IMR-90 (cell line): Measurements from ENCODE around the gene IQGAP2. TPM values are rescaled to one million over a fixed set of nuclear protein-coding genes. Genes with fewer than 3 reads are reported as not detected.

Experiments
- ATAC-seq: fragments of 200-7000 bp; cut with Tn5 transposase; 2 replicates; pipeline ENCODE4 v1.9.1; 2020; ENCODE audit warnings: low read depth, mild to moderate bottlenecking, moderate library complexity
- BruUV-seq: library from RNA; stranded (reverse); fragments of 400-500 nt; replicated peaks from 2 replicates; lab custom pipeline; 2021; lab: Mats Ljungman, UMichigan
- CTCF ChIA-PET: fragments of 300-600 bp; formaldehyde crosslinking; extraction: SDS; loops from one replicate; lab custom pipeline; 2021; ENCODE audit warnings: antibody characterized with exemption; lab: Yijun Ruan, JAX
- POLR2A ChIA-PET: fragments of 300-600 bp; sonication (Branson Sonifier 250); formaldehyde crosslinking; loops from one replicate; lab custom pipeline; 2022; ENCODE audit warnings: antibody characterized with exemption; ENCODE audit not compliant: unreplicated experiment; lab: Charles Lee
- DNase-seq: peaks from one replicate; pipeline ENCODE4 v3.0.0; 2013
- H2AFZ ChIP-seq: replicated peaks from 2 replicates; pipeline ENCODE3; 2013; ENCODE audit warnings: low read length, mild to moderate bottlenecking; ENCODE audit not compliant: poor library complexity
- H2AK5ac ChIP-seq: 2 replicates; pipeline ENCODE4 v1.6.1; 2013; ENCODE audit warnings: low read depth, low read length, inconsistent platforms
- H2AK9ac ChIP-seq: replicated peaks from 2 replicates; pipeline ENCODE3; 2013; ENCODE audit warnings: mild to moderate bottlenecking, low read depth, low read length, moderate library complexity; ENCODE audit not compliant: poor library complexity
- H2BK120ac ChIP-seq: 2 replicates; pipeline ENCODE4 v1.6.1; 2013; ENCODE audit warnings: low read depth, low read length, inconsistent platforms
- H2BK15ac ChIP-seq: 3 replicates; pipeline ENCODE4 v1.6.1; 2013; ENCODE audit warnings: low read depth, low read length, inconsistent platforms
- H2BK20ac ChIP-seq: 2 replicates; pipeline ENCODE4 v1.6.1; 2013; ENCODE audit warnings: low read depth, mild to moderate bottlenecking, inconsistent platforms, low read length, moderate library complexity
- H2BK5ac ChIP-seq: 2 replicates; pipeline ENCODE4 v1.6.1; 2013; ENCODE audit warnings: mild to moderate bottlenecking, low read depth, low read length, inconsistent platforms; ENCODE audit not compliant: poor library complexity, severe bottlenecking
- H3K14ac ChIP-seq: replicated peaks from 2 replicates; pipeline ENCODE4 v1.6.1; 2013; ENCODE audit warnings: low read depth, low read length, inconsistent platforms
- H3K18ac ChIP-seq: 2 replicates; pipeline ENCODE4 v1.6.1; 2013; ENCODE audit warnings: low read depth, low read length, control low read depth
- H3K23ac ChIP-seq: 2 replicates; pipeline ENCODE4 v1.6.1; 2013; ENCODE audit warnings: low read depth, low read length, inconsistent platforms
- H3K27ac ChIP-seq: 2 replicates; pipeline ENCODE4 v1.5.1; 2013; ENCODE audit warnings: mild to moderate bottlenecking, control low read depth, low read length; ENCODE audit not compliant: insufficient read depth
- H3K27me3 ChIP-seq: 2 replicates; pipeline ENCODE4 v1.6.1; 2013; ENCODE audit warnings: low read length; ENCODE audit not compliant: control insufficient read depth, insufficient read depth
- H3K36me3 ChIP-seq: 2 replicates; pipeline ENCODE4 v1.6.1; 2013; ENCODE audit warnings: low read length, mixed read lengths; ENCODE audit not compliant: control insufficient read depth, insufficient read depth
- H3K4ac ChIP-seq: 2 replicates; pipeline ENCODE4 v1.6.1; 2013; ENCODE audit warnings: low read depth, low read length, inconsistent platforms
- H3K4me1 ChIP-seq: 2 replicates; pipeline ENCODE4 v1.6.1; 2013; ENCODE audit warnings: low read length, mixed read lengths; ENCODE audit not compliant: control insufficient read depth, insufficient read depth
- H3K4me2 ChIP-seq: 2 replicates; pipeline ENCODE4 v1.6.1; 2013; ENCODE audit warnings: low read depth, mild to moderate bottlenecking, control low read depth, low read length, moderate library complexity
- H3K4me3 ChIP-seq: 2 replicates; pipeline ENCODE4 v1.5.1; 2013; ENCODE audit warnings: low read depth, mild to moderate bottlenecking, control low read depth, low read length, moderate library complexity; ENCODE audit not compliant: insufficient read depth
- H3K56ac ChIP-seq: 2 replicates; pipeline ENCODE4 v1.6.1; 2013; ENCODE audit warnings: low read length, inconsistent platforms; ENCODE audit not compliant: insufficient read depth; ENCODE audit errors: extremely low read depth
- H3K79me1 ChIP-seq, 2 experiments: 2 replicates each; pipeline ENCODE4 v1.6.1; 2013; ENCODE audit warnings: low read length in 2 of 2, inconsistent platforms in 1 of 2, low read depth in 1 of 2
- H3K9ac ChIP-seq: 2 replicates; pipeline ENCODE4 v1.6.1; 2013; ENCODE audit warnings: low read depth, low read length, control low read depth
- H3K9me1 ChIP-seq: 2 replicates; pipeline ENCODE4 v1.6.1; 2013; ENCODE audit warnings: low read length, inconsistent platforms; ENCODE audit not compliant: insufficient read depth
- H3K9me3 ChIP-seq: 2 replicates; pipeline ENCODE4 v1.6.1; 2013; ENCODE audit warnings: low read length; ENCODE audit not compliant: control insufficient read depth, insufficient read depth
- H4K20me1 ChIP-seq: 2 replicates; pipeline ENCODE4 v1.6.1; 2013; ENCODE audit warnings: low read length, inconsistent platforms; ENCODE audit not compliant: insufficient read depth
- H4K5ac ChIP-seq: 2 replicates; pipeline ENCODE4 v1.6.1; 2013; ENCODE audit warnings: mild to moderate bottlenecking, low read depth, low read length, control low read depth
- H4K8ac ChIP-seq, 2 experiments: 2 replicates each; pipeline ENCODE4 v1.6.1; 2013; ENCODE audit warnings: low read depth in 2 of 2, low read length in 2 of 2, control low read depth in 1 of 2, inconsistent platforms in 1 of 2
- H4K91ac ChIP-seq: 2 replicates; pipeline ENCODE4 v1.6.1; 2013; ENCODE audit warnings: low read depth, low read length, inconsistent platforms; ENCODE audit not compliant: insufficient read depth
- BHLHE40 ChIP-seq: fragments of 150-350 bp; IDR thresholded peaks from 2 replicates; pipeline ENCODE4 v1.6.1; 2016; ENCODE audit warnings: mild to moderate bottlenecking, low read depth, low read length
- CEBPB ChIP-seq: IDR thresholded peaks from 2 replicates; pipeline ENCODE4 v1.6.1; 2012; ENCODE audit warnings: low read depth, low read length, improper control_type of control experiment
- CHD1 ChIP-seq: IDR thresholded peaks from 2 replicates; pipeline ENCODE4 v1.6.1; 2012; ENCODE audit warnings: low read depth, low read length, improper control_type of control experiment
- CTCF ChIP-seq: conservative IDR thresholded peaks from 2 replicates; pipeline ENCODE4 v1.5.1; 2012; ENCODE audit warnings: mild to moderate bottlenecking, low read depth, low read length, improper control_type of control experiment
- FOS ChIP-seq: fragments of 150-350 bp; IDR thresholded peaks from 2 replicates; pipeline ENCODE4 v1.6.1; 2016; ENCODE audit warnings: low read depth, low read length
- MAFK ChIP-seq: IDR thresholded peaks from 2 replicates; pipeline ENCODE4 v1.6.1; 2012; ENCODE audit warnings: low read depth, low read length, improper control_type of control experiment
- MAZ ChIP-seq: IDR thresholded peaks from 2 replicates; pipeline ENCODE4 v1.6.1; 2012; ENCODE audit warnings: low read depth, mild to moderate bottlenecking, low read length, improper control_type of control experiment, moderate library complexity, borderline replicate concordance
- MXI1 ChIP-seq: IDR thresholded peaks from 2 replicates; pipeline ENCODE4 v1.6.1; 2012; ENCODE audit warnings: low read depth, mild to moderate bottlenecking, low read length, moderate library complexity, borderline replicate concordance
- NFE2L2 ChIP-seq: fragments of 150-350 bp; IDR thresholded peaks from 2 replicates; pipeline ENCODE4 v1.6.1; 2016; ENCODE audit warnings: low read depth, mild to moderate bottlenecking, low read length
- POLR2A ChIP-seq: IDR thresholded peaks from 2 replicates; pipeline ENCODE4 v1.6.1; 2012; ENCODE audit warnings: mild to moderate bottlenecking, low read depth, low read length
- RAD21 ChIP-seq: IDR thresholded peaks from 2 replicates; pipeline ENCODE4 v1.6.1; 2012; ENCODE audit warnings: low read length, improper control_type of control experiment
- RCOR1 ChIP-seq: IDR thresholded peaks from 2 replicates; pipeline ENCODE4 v1.6.1; 2012; ENCODE audit warnings: mild to moderate bottlenecking, low read length, improper control_type of control experiment; ENCODE audit not compliant: insufficient replicate concordance
- RFX5 ChIP-seq: IDR thresholded peaks from 2 replicates; pipeline ENCODE4 v1.8.0; 2012; ENCODE audit warnings: low read depth, mild to moderate bottlenecking, low read length, moderate library complexity
- SMC3 ChIP-seq: fragments of 150-350 bp; IDR thresholded peaks from 2 replicates; pipeline ENCODE4 v1.6.1; 2016; ENCODE audit warnings: low read depth, mild to moderate bottlenecking, antibody characterized with exemption, low read length, moderate library complexity
- USF2 ChIP-seq: fragments of 150-350 bp; IDR thresholded peaks from 2 replicates; pipeline ENCODE4 v1.6.1; 2017; ENCODE audit warnings: mild to moderate bottlenecking, antibody characterized with exemption, low read length, low read depth
- WGBS, 2 experiments: methylation state at CpG; one replicate each; pipeline versions ENCODE4 v1.1.5 to v1.1.7; 2013; ENCODE audit warnings: missing lambda C conversion rate in 2 of 2; ENCODE audit not compliant: insufficient read length in 1 of 2; ENCODE audit errors: extremely low coverage in 2 of 2; 5-methylcytosine and 5-hydroxymethylcytosine counted together
- dilution Hi-C: fragments of 300-500 bp; cut with HindIII; formaldehyde crosslinking; loops from one replicate; pipeline ENCODE4 v1.14.3; 2018; ENCODE audit warnings: low sequenced_read_pairs; ENCODE audit not compliant: unreplicated experiment
- in situ Hi-C: fragments of 300-500 bp; cut with MboI; formaldehyde crosslinking; loops from 3 replicates; pipeline ENCODE4 v1.14.3; 2019; ENCODE audit warnings: low sequenced_read_pairs, inconsistent platforms, mixed read lengths
- intact Hi-C: fragments of 100-400 bp; cut with micrococcal nuclease; formaldehyde crosslinking; loops from 2 replicates; pipeline ENCODE4 v1.10.0; 2022
- polyA plus RNA-seq, 3 experiments: library from polyadenylated mRNA; depleted of rRNA; stranded (reverse); fragments of >200 nt; gene quantifications; 2 replicates each; pipeline ENCODE4 v1.2.3, GENCODE V29; 2012; ENCODE audit warnings: low replicate concordance in 1 of 3
- total RNA-seq: library from RNA; depleted of rRNA; stranded (reverse); fragments of >200 nt; gene quantifications from 2 replicates; pipeline ENCODE4 v1.2.3, GENCODE V29; 2012
- TF ChIP-seq, protein P1 (sequence below): fragments of 150-350 bp; IDR thresholded peaks from 2 replicates; pipeline ENCODE4 v1.6.1; 2016; ENCODE audit warnings: low read depth, mild to moderate bottlenecking, low read length, moderate library complexity, borderline replicate concordance

IQGAP2 gene
- total and polyA plus RNA-seq, 2 of the 4 experiments (the other 2 are of a cell fraction), result 0.21 to 0.36 TPM

GRCh38 chr5:76406014-76406413 lies 2.9 kb downstream of the IQGAP2 start:
- Histone ChIP-seq H3K79me1 (no peaks in the 10 kb centered on the region), H4K5ac (no peak overlapping the region), H3K4me1 (no peaks in the 10 kb centered on the region), H2AFZ (no peak overlapping the region), H4K91ac (no peak overlapping the region), H3K4ac (no peak overlapping the region), H3K9me3 (no peaks in the 10 kb centered on the region), H3K4me2 (no peak overlapping the region), H4K8ac (no peak overlapping the region), H3K4me3 (no peak overlapping the region), H2BK15ac (no peak overlapping the region), H2BK5ac (no peak overlapping the region), H2AK5ac (no peak overlapping the region), H3K27me3 (peaks cover 43% of the 10 kb centered on the region), H3K23ac (no peak overlapping the region), H3K9ac (no peak overlapping the region), H3K9me1 (no peaks in the 10 kb centered on the region), H3K56ac (no peak overlapping the region), H2BK20ac (no peak overlapping the region), H2AK9ac (no peak overlapping the region), H4K20me1 (no peaks in the 10 kb centered on the region), H3K18ac (no peak overlapping the region), H3K14ac (no peak overlapping the region), H3K36me3 (no peaks in the 10 kb centered on the region), H3K27ac (no peak overlapping the region), H2BK120ac (no peak overlapping the region)
- ChIA-PET POLR2A (no interaction called here), CTCF (no interaction called here)
- dilution Hi-C loops (no loop called here), intact Hi-C loops (loop anchor here (10.0 kb wide), 1 partner anchor 369 kb away; no protein-coding TSS in a partner anchor), in situ Hi-C loops (no loop called here)
- no CpG with 5 or more reads among the region's 1 CpG for WGBS, 2 experiments
- DNase-seq (no peak), ATAC-seq (no peak)
- BruUV-seq, result no TSS peak
- TF ChIP-seq MAFK (no peak), POLR2A (no peak), RFX5 (no peak), MXI1 (no peak), RCOR1 (no peak), FOS (no peak), USF2 (no peak), CHD1 (no peak), NFE2L2 (no peak), CTCF (no peak), MAZ (no peak), RAD21 (no peak), BHLHE40 (no peak), CEBPB (no peak), SMC3 (no peak)
- TF ChIP-seq, protein P1, sequence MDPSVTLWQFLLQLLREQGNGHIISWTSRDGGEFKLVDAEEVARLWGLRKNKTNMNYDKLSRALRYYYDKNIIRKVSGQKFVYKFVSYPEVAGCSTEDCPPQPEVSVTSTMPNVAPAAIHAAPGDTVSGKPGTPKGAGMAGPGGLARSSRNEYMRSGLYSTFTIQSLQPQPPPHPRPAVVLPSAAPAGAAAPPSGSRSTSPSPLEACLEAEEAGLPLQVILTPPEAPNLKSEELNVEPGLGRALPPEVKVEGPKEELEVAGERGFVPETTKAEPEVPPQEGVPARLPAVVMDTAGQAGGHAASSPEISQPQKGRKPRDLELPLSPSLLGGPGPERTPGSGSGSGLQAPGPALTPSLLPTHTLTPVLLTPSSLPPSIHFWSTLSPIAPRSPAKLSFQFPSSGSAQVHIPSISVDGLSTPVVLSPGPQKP, result no peak
